Stimulated activated naive CD8-positive, alpha-beta T cell treated with anti-CD3 and anti-CD28 coated beads, Interleukin-15, Interleukin-2, amounts not matched to agents 100 U/mL and 50 U/mL, for 24 hours (primary cell): ENCODE data around the gene LYPLA2.

Experiments used
- ATAC-seq: fragments of 150-1000 bp; cut with Tn5 transposase; one replicate; pipeline ENCODE4 v1.10.0; 2021
- DNase-seq: peaks from one replicate; pipeline ENCODE4 v3.0.0; 2021

Gene LYPLA2

DNA sequence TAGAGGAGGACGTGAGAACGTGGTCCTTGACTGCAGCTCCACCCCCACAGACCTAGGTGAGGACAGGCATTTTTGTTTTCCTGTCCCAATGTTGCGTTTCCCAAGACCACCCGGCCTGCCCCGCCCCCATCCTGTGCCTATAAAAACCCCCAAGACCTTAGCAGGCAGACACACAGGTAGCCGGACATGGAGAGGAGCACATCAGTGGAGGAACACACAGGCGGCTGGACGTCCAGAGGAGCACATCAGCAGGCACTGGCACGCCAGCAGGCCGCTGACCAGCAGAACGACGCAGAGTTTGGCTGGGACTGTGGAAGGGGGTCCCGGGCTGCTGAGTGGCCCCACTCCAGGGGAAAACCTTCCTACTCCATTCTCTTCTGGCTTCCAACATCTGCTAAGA is 47.0 kb downstream of the LYPLA2 start:
- ATAC-seq: no peak
- DNase-seq: no peak

DNA sequence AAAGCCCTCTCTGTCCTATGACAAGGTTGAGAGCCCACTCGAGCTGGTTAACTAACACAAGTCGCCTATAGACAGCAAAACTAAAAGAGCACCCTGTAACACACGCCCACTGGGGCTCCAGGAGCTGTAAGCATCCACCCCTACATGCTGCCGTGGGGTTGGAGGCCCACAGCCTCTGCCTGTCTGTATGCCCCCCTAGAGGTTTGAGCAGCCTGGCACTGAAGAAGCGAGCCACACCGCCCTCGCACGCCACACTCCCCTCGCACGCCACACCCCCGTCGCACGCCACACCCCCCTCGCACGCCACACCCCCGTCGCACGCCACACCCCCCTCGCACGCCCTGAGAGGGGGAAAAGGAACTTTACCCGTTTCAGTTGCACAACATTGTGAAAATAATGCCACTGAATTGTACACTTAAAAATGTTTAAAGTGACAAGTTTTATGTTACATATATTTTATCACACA is 47.5 kb downstream of the LYPLA2 start:
- peak; percentile 97 for ATAC-seq
- DNase-seq: peak; percentile 80

DNA sequence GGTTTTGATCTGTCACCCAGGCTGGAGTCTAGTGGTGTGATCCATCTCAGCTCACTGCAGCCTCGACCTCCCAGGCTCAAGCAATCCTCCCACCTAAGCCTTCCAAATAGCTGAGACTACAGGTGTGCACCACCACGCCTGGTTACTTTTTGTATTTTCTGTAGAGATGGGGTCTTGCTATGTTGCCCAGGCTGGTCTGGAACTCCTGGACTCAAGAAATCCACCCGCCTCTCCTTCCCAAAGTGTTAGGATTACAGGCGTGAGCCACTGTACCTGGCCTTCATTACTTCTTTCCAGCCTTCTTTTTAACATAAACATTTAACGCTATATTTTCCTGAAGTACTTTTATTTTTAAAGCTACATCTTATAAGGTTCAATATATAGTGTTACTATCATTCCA is 52.7 kb downstream of the LYPLA2 start:
- no peak for ATAC-seq
- no peak for DNase-seq
